ENCODE measurements around the gene KDM7A.

The KDM7A gene

DNA sequence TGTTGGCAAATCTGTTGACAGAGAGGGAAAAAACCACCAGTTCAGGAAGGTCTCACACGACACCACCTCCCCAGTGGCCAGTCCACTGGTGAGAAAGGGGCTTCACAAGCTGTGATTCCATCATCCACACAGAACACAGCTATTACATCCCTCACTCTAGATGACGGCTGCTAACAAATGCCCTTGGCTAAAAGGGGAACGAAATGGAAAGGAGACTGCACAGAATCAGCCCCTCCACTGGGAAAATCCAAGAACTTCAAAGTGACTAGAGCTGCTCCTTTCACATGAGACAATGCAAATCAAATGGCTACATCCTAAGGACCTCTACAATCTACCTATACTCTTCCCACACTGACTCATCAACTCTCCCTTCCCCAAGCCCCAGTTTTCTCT is 119.6 kb downstream of the KDM7A start:
- DNase-seq = no peak

DNA sequence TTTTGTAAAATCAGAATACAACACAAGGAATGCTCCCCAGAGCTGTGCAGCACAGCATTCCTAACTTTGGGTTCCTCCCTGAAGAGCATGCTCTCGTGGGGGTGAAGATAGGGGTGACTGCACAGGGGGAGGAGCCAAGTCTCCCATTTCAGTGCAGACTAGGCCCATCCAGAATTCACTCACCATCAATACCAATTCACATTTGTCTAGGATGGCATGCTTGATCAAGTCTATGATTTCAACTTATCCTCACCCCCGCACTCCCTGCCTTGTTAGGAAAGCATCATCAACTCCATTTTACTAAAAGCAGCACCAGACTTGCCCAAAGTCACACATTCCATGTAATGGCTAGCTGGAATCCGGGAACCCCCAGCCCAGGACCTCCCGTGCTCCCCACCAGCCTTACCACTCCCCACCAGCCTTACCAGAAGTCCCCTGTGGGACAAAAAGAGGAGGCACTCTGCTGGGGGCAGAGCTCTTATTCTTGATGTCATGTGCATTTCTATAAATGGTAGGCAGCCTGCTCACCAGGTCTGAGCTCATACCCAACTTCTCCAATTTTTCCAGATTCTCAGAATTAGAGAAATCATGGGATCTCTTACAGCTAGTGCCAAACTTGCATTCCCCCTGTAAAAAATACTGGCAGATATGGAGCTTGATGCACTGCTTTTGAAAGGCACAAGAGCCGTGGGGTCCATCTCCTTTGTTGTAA is 120.2 kb downstream of the KDM7A start:
- no peak for DNase-seq

- no peak for DNase-seq
These were observed 121.0 kb downstream of the KDM7A start for GRCh38 chr7:140055833-140056232.

GRCh38 chr7:140054751-140055150 is 122.0 kb downstream of the KDM7A start:
- DNase-seq = no peak

GRCh38 chr7:140053812-140054539 is 122.8 kb downstream of the KDM7A start:
- DNase-seq = no peak

GRCh38 chr7:140051820-140052219 is 125.0 kb downstream of the KDM7A start:
- no peak for DNase-seq

DNA sequence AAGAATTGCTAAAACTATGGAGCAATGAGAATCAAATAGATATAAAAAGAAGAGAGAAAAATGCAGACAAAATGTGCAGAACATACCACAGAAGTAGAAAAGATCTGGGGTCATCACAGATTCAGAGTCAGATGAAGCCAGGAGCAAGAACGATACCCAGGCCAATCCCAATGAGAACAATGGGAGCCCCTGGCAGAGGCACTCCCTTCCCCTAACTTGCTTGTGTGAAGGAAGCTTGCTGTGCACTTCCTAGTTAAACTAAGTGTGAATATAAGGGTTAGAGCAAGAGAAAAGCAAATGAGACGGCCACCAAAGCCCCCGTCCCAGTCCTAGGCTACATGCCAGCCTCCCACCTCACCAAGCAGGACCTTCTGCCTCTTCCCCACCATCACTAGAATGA is 126.7 kb downstream of the KDM7A start:
- DNase-seq = no peak

DNA sequence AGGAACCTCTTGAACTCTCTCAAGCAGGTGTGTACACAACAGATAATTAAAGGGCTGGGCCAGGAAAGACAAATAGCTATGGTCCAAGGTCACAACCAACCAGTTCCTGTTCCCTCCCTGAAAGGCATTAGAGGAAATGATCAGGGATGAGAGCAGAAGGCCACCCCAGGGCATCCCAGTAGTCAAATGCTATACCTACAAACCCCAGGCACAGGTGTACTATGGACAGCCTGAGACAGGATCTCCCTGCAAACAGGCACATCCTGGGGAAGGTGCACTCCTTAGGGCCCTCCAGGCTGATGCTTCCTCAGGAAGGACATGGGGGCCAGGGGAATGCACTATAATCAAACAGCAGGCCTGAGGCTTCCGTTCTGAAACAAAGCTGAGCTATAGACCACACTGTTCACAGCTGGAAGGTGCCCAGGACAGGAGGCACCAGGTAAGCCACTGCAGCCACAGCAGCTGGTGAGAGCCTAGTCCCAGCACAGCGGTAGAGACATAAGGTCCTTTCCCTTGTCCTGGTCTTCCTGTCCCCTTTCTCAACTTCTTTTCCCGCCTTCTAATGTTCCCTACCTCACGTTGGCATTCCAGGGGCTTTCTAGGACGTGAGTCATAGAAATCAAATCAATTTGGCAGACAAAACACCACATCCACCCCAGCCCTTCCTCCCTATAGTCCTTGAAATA is 127.3 kb downstream of the KDM7A start:
- no peak for DNase-seq

DNA sequence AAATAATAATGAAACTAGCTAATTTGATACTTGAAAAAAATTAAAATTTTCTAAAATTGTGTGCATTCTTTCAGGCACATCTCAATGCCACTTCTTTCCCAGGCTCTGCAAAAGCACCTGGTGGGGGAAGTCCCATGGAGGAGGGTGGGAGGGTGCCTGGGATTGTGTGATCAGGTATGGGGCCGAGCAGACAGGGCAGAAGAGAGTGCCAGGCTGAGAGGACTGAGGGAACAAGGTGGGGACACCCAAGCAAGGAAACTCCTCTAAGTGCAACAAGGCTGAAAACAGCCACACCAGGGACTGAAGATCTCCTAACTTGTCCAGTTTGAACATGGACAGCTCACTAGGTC is 127.8 kb downstream of the KDM7A start:
- no peak for DNase-seq

GRCh38 chr7:140048138-140048537 is 128.6 kb downstream of the KDM7A start:
- DNase-seq = no peak

GRCh38 chr7:140047197-140047596 is 129.6 kb downstream of the KDM7A start:
- DNase-seq = no peak

GRCh38 chr7:140045697-140046096 is 131.1 kb downstream of the KDM7A start:
- DNase-seq = no peak

DNA sequence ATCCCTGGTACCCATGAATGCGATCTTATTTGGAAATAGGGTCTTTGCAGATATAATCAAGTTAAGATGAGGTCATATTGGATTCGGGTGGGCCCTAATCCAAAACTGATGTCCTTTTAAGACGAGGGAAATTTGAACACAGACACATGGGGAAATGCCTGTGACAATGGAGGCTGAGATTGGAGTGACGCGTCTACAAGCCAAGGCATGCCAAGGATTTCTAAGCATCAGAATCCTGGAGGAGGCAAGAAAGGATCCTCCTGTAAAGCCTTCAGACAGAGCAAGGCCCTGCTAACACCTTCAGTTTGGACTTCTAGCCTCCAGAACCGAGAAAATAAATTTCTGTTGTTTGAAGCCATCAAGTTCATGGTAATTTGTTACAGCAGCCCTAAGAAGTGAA is 132.5 kb downstream of the KDM7A start:
- DNase-seq = no peak

- no peak for DNase-seq
These were observed 134.5 kb downstream of the KDM7A start for GRCh38 chr7:140042386-140042670.

DNA sequence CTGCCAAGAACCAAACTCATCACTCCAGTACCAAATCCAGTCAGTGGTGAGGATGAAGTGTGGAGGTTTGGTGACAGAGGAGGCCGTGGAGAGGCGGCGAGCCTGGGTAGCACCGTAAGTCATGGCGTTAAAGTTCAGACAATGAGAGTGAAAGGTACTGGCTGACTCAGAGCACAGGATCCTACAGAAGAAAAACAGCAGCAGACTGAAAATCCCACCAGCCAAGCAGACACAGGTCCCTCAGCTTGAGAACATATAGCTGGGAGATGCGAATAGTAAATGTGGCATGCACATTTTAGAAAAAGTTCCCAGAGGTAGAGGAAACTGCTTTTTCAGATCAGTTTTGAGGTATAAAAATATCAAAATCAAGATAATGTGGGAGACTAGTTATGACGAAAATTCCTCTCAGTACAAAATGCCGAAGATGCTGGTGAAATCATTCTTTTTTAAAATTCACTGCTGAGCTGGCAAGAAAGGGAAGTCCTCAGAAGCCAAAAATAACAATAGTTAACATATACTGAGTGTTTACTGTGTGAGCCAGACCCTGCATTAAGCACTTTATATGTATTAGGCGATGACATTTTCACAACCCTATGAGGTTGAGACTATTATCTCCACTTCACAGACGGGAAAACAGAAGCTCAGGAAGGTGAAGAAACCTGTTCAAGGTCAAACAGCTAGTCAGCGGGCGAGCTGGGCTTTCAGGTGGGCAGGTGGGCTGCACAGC is 135.0 kb downstream of the KDM7A start:
- no peak for DNase-seq

- DNase-seq = no peak
These were observed 136.9 kb downstream of the KDM7A start for GRCh38 chr7:140039896-140040295.

DNA sequence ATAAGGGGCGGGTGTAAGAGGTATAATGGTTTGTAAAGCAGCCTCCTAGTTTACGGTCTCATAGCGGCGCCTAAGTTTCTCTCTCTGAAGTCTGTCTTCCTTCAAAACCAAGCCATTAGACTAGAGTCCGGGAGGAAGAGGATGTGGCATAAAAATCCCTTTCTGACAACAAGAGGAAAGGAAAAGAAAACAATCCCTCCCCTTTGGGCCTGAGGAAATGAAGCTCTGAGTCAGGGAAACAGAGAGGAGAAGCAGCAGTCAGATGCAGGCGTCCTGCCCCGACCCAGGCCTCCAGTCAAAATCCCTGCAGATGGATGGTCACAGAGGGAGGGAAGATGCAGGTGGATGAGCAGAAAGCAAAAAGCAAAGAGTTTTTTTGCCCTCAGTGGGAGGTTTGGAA is 137.7 kb downstream of the KDM7A start:
- no peak for DNase-seq

DNA sequence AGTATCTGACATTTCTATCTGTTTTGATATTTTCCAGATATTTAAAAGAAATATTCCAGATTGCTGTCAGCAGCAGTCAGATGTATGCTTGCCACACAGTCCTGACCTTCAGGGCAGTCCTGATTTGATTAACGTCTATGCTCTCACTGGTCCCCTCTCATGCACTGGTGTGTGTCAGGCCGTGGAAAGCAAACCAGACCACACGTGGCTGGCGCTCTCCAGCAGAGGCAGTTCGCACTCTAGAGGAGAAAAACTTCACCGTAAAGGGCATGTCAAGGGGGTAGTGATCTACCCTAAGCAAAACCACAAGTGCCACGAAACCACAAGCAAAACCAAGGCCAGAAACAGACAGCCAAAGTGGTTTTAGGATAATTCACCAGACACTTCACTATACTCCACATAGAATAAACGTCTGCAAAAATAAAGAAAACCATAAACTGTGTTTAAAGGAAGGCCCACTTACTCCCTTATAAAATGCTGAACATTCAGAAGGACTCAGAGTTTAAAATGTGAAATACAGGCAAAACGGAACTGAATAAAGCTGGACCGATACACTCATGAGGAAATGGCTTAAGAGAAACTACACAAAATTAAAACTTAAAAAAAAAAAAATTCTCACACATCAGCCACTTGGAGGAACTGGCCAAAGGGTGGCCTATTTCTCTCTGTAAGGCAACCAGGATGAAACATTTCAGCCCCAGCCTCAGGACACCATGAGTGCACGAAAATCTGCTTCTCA is 140.4 kb downstream of the KDM7A start:
- DNase-seq = no peak

DNA sequence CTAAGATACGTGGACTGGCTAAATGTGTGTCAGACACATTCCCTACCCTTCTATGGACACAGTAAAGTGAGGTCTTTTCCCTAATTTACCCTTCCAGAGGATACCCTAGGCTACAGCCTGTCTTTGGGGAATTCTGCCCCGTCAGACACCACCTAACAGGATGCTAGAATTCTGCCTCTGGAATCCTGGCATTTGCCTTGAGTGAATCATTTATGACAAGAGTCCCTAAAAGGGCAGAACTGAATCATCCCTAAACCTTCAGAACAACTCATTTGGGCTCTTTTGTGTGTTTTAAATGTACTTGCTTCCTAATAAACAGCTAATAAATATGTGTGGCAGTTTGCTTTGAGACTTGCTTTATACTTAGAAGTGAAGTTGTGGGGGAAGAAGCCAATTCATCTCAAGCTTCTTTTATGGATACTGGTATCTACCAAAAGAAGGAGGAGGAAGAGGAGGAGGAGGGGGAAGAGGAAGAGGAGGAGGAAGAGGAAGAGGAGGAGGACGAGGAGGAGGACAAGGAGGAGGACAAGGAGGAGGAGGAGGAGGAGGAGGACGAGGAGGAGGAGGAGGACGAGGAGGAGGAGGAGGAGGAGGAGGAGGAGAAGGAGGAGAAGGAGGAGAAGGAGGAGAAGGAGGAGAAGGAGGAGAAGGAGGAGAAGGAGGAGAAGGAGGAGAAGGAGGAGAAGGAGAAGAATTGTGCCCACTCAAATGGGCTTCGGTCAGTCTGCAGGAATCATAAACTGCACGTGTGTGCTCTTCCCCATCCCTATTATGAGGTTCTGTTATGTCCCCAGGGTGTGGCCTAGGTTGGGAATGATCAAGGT is 141.2 kb downstream of the KDM7A start:
- no peak for DNase-seq

Measured in hypothalamus (tissue), 51 donors.